Fibroblast of skin of back (primary cell): ENCODE results near the gene DOCK8.

ENCODE experiments used
- DNase-seq: peaks from one replicate; pipeline ENCODE4 v3.0.0-alpha.2; 2013

Gene DOCK8

DNA sequence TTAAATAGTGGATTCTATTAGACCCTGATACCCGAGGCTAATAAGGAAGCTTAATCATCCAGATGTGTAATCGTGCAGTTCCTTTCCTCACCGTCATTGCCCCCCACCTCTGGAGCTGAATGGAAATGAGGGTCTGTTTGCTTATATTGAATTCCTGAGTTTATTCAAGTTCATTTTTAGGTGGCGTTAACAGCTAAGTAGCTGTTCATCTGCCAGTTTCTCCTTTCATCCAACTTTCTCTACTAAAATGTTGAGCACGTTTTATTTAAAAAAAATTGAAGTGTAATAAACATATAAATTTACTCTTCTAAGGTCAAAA is 291.0 kb downstream of the DOCK8 start:
- DNase-seq: no peak

DNA sequence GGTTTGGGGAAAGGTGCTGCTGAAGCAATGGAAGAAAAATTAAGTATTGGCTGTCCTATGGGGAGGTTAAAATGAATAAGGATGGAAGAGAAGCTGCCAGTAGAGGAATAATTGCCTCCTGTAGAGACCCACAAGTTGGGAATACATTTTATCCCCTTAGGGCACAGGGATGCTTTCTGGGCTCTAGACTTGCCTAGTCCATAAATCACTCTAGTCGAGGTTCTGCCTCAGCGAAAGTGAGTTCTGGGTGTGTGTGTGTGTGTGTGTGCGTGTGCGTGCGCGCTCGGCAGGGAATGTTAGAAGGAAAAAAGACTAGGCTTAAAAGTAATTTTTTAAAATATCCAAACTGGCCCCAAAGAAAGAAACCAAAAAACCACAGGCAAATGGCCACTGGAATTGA is 291.6 kb downstream of the DOCK8 start:
- no peak for DNase-seq

DNA sequence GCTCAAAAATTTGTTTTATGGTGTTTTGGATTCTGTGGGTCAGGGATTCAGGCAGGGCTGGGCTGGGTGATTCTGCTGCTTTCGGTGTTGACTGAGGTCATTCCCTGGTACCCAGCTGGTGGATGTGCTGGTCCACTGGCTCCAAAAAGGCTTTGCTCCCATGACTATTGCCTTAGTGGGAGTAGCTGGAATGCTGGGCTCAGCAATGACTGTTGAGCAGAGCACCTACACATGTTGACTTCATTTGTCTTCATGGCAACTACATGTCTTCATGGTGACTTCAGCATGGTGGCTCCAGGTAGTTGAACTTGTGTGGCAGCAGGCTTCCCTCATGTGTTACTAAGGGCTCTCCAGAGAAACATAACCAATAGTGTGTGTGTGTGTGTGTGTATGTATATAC is 297.2 kb downstream of the DOCK8 start:
- no peak for DNase-seq

DNA sequence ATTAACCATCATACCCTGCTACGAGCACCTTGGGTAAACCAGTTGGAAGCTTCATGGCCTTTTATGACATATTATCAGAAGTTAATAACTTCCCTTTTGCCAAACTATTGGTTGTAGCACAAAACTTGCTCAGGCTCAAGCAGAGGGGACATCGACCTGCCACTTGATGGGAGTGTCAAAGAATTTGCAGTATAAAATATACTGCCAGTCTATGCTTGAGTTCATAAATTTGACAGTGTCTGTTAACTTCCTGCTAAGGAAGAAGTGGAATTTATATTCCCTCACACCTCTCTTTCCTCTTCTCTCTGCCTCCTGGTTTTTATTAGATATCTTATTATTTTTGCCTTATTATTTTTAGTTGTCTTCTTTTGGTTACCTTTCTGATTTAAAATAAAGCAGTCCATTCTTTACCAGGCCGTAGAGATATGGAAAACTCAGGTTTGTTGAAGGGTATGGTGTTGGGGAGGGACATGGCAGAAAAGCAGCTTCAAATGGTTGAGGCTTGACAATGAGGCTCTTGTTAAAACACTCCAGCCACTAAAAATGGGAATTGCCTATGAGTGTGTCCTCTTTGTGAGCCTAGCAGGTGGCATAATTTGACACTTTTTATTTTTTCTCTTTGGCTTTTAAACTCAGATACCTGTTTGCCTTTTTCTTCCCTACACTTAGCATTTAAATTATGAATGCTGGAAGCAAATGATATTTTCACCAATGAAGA is 298.0 kb downstream of the DOCK8 start:
- DNase-seq: no peak
